Fibroblast of the aortic adventitia (primary cell): ENCODE data around the gene RAPGEF2. TPM values are rescaled to one million over a fixed set of nuclear protein-coding genes. Genes with fewer than 3 reads are reported as not detected.
"Not testable (repeated sequence)": the region's sequence is repeated elsewhere in the genome, so short reads cannot be mapped to it uniquely, and the experiment has no call there.

Experiments used
- DNase-seq: peaks from one replicate; pipeline ENCODE4 v3.0.0-alpha.2; 2010; ENCODE audit warnings: low read depth
- H3K4me3 ChIP-seq: 2 replicates; pipeline ENCODE4 v1.5.1; 2011; ENCODE audit warnings: low read depth, mild to moderate bottlenecking, control low read depth, low read length, moderate library complexity
- total RNA-seq: library from RNA; depleted of rRNA; stranded (reverse); fragments of >200 nt; gene quantifications from 2 replicates; pipeline ENCODE4 v1.2.3, GENCODE V29; 2012; ENCODE audit warnings: low replicate concordance
- TF ChIP-seq, protein P1 (sequence below): IDR thresholded peaks from 2 replicates; pipeline ENCODE4 v1.5.1; 2011; ENCODE audit warnings: mild to moderate bottlenecking, low read length, control low read depth, inconsistent platforms; ENCODE audit not compliant: insufficient read depth

Gene RAPGEF2
- total RNA-seq, 1 donor, result 44.0 TPM

DNA sequence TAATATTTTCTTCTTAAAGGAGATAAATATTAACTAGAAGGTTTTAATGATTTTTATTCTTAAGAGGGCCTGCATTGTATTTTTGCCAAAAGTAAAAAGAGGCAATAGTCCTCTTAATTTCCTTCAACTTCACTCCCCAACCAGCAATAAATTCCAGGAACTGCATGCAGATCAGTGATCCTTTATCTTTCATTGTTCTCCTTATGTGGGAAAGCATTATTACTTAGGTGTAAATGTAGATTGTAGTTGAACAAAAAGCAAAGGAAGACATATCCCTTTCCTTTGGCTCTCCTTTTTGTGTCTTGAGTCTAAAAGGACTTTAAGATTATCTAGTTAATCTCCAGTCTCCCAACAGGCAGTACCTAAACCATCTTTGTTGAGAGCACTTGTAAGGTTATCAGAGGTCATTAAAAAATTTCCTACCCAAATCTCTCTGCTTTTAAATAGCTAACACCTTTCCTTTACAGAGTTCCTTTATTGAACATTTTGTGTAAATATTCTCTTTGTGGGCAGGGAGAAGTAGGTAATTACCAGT, 55.3 kb downstream of the RAPGEF2 start:
- TF ChIP-seq, protein P1, sequence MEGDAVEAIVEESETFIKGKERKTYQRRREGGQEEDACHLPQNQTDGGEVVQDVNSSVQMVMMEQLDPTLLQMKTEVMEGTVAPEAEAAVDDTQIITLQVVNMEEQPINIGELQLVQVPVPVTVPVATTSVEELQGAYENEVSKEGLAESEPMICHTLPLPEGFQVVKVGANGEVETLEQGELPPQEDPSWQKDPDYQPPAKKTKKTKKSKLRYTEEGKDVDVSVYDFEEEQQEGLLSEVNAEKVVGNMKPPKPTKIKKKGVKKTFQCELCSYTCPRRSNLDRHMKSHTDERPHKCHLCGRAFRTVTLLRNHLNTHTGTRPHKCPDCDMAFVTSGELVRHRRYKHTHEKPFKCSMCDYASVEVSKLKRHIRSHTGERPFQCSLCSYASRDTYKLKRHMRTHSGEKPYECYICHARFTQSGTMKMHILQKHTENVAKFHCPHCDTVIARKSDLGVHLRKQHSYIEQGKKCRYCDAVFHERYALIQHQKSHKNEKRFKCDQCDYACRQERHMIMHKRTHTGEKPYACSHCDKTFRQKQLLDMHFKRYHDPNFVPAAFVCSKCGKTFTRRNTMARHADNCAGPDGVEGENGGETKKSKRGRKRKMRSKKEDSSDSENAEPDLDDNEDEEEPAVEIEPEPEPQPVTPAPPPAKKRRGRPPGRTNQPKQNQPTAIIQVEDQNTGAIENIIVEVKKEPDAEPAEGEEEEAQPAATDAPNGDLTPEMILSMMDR, result no peak
- H3K4me3 ChIP-seq, result no peak overlapping the region
- DNase-seq, result no peak

DNA sequence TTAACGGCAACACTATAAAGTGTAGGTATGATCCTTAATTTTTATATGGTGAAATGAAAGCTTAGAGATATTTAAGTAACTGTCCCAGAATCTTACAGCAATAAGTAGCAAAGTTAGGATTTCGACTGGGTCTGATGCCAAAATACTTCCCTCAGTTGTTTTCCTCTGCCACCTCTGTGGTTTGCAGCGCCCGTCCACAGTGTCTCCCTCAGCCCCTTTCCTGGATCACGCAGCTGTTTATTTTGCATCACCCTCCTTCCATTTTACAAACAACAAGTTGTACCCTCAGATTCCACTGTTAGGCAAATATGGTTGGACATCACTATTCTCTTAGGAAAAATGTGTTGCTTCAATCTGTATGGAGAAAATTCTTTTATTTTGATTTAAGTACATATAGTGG, 56.1 kb downstream of the RAPGEF2 start:
- TF ChIP-seq, protein P1, result no peak
- H3K4me3 ChIP-seq, result no peak overlapping the region
- no peak for DNase-seq

DNA sequence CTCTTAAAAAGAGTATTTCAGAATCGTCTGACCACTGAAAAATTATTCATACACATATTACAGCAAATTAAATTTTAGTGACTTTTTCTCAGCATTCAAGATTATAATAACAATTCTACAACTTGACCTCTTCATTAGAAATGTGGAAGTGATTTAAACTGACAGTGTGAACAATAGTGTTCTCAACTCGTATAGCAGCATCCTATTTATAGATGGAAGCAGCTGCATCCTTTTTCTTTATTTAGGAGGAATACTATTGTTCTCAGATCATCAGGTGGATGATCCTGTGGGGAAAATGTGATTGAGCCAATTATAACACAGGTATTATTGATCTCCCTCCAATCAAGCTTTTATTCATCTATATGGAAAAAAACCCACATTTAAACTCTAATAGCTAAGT, 56.7 kb downstream of the RAPGEF2 start:
- H3K4me3 ChIP-seq, result no peak overlapping the region
- TF ChIP-seq, protein P1, result no peak
- DNase-seq, result no peak

DNA sequence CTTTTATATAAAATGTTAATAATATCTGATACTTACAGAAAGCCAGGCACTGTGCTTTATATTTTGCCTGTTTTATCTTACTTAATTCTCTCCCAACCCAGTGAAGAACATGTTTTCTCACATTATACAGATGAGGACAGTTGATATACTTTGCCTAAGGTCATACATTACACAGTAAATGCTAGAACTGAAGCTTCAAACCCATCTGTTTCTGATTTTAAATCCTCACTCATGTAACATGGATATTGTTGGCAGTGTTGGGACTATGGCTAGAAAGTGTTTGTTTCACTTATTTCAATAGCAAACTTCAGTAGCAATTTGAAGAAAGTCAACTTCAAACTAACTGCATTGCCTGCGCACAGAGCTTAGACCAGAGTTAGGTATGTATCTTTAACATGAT, 57.4 kb downstream of the RAPGEF2 start:
- DNase-seq, result peak; percentile 39
- TF ChIP-seq, protein P1, result no peak
- no peak overlapping the region for H3K4me3 ChIP-seq

GRCh38 chr4:159161436-159161835, 58.6 kb downstream of the RAPGEF2 start:
- H3K4me3 ChIP-seq, DNase-seq: not testable (repeated sequence)

- no peak overlapping the region for H3K4me3 ChIP-seq
- TF ChIP-seq, protein P1, result no peak
- no peak for DNase-seq
These were observed 59.7 kb downstream of the RAPGEF2 start for GRCh38 chr4:159162576-159162975.

GRCh38 chr4:159163521-159163920, 60.6 kb downstream of the RAPGEF2 start:
- DNase-seq, result no peak
- H3K4me3 ChIP-seq, result no peak overlapping the region
- TF ChIP-seq, protein P1, result no peak
